IMR-90 (cell line): ENCODE measurements around the gene AKAP13.

Source experiments
- BHLHE40 ChIP-seq: fragments of 150-350 bp; IDR thresholded peaks from 2 replicates; pipeline ENCODE4 v1.6.1; 2016; ENCODE audit warnings: mild to moderate bottlenecking, low read depth, low read length
- CEBPB ChIP-seq: IDR thresholded peaks from 2 replicates; pipeline ENCODE4 v1.6.1; 2012; ENCODE audit warnings: low read depth, low read length, improper control_type of control experiment
- FOS ChIP-seq: fragments of 150-350 bp; IDR thresholded peaks from 2 replicates; pipeline ENCODE4 v1.6.1; 2016; ENCODE audit warnings: low read depth, low read length
- MXI1 ChIP-seq: IDR thresholded peaks from 2 replicates; pipeline ENCODE4 v1.6.1; 2012; ENCODE audit warnings: low read depth, mild to moderate bottlenecking, low read length, moderate library complexity, borderline replicate concordance
- POLR2A ChIP-seq: IDR thresholded peaks from 2 replicates; pipeline ENCODE4 v1.6.1; 2012; ENCODE audit warnings: mild to moderate bottlenecking, low read depth, low read length
- RAD21 ChIP-seq: IDR thresholded peaks from 2 replicates; pipeline ENCODE4 v1.6.1; 2012; ENCODE audit warnings: low read length, improper control_type of control experiment
- RFX5 ChIP-seq: IDR thresholded peaks from 2 replicates; pipeline ENCODE4 v1.8.0; 2012; ENCODE audit warnings: low read depth, mild to moderate bottlenecking, low read length, moderate library complexity
- SMC3 ChIP-seq: fragments of 150-350 bp; IDR thresholded peaks from 2 replicates; pipeline ENCODE4 v1.6.1; 2016; ENCODE audit warnings: low read depth, mild to moderate bottlenecking, antibody characterized with exemption, low read length, moderate library complexity
- TF ChIP-seq, protein P1 (sequence below): conservative IDR thresholded peaks from 2 replicates; pipeline ENCODE4 v1.5.1; 2012; ENCODE audit warnings: mild to moderate bottlenecking, low read depth, low read length, improper control_type of control experiment
- TF ChIP-seq, protein P2 (sequence below): fragments of 150-350 bp; IDR thresholded peaks from 2 replicates; pipeline ENCODE4 v1.6.1; 2017; ENCODE audit warnings: mild to moderate bottlenecking, antibody characterized with exemption, low read length, low read depth

DNA sequence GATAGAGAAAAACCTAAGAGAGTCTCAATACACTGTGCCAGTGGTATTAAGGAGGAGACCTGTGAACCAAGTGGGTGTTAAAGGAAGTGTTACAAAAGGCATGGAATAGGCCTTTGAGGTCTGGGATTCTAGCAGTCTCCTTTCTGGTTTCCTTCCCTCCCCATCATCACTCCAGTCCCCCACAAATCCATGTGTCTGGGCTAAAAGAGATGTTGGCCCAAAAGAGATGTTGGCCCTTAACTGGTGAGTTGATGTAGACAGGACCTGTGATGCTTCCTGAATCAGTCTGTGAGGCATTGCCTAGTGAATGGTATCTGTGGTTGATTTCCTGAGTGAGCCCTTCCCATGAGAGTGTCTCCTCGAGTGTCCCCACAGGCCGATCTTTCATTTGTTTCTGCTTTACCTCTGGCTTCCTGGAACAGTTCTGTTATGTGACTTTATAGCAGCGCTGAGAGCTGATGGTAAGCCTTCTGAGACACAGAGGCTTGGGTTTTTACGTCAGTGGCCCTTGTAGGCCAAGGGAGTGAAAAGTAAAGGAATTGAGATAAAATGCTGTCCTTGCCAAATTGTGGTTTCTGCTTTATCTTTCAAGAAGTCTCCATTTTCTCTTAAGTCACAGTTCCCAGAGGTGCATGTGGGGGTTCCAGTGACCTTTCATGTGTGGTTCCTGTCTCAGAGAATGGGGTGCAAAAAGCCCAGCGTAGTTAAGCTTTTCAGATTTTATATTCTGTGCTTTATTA is 326.5 kb downstream of the AKAP13 start:
- TF ChIP-seq, protein P1, sequence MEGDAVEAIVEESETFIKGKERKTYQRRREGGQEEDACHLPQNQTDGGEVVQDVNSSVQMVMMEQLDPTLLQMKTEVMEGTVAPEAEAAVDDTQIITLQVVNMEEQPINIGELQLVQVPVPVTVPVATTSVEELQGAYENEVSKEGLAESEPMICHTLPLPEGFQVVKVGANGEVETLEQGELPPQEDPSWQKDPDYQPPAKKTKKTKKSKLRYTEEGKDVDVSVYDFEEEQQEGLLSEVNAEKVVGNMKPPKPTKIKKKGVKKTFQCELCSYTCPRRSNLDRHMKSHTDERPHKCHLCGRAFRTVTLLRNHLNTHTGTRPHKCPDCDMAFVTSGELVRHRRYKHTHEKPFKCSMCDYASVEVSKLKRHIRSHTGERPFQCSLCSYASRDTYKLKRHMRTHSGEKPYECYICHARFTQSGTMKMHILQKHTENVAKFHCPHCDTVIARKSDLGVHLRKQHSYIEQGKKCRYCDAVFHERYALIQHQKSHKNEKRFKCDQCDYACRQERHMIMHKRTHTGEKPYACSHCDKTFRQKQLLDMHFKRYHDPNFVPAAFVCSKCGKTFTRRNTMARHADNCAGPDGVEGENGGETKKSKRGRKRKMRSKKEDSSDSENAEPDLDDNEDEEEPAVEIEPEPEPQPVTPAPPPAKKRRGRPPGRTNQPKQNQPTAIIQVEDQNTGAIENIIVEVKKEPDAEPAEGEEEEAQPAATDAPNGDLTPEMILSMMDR = no peak
- TF ChIP-seq POLR2A (no peak), RAD21 (no peak), RFX5 (no peak), BHLHE40 (no peak), FOS (no peak), SMC3 (no peak), MXI1 (no peak; the same call in 1 of the 2 replicates), CEBPB (no peak)
- TF ChIP-seq, protein P2, sequence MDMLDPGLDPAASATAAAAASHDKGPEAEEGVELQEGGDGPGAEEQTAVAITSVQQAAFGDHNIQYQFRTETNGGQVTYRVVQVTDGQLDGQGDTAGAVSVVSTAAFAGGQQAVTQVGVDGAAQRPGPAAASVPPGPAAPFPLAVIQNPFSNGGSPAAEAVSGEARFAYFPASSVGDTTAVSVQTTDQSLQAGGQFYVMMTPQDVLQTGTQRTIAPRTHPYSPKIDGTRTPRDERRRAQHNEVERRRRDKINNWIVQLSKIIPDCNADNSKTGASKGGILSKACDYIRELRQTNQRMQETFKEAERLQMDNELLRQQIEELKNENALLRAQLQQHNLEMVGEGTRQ = no peak
